HFF-Myc (cell line): ENCODE data around the gene CYB561D2.

Experiments used
- DNase-seq: peaks from one replicate; pipeline ENCODE4 v3.0.0-alpha.2; 2011; ENCODE audit warnings: low read depth; ENCODE audit errors: extremely low read depth
- H3K4me3 ChIP-seq: replicated peaks from 2 replicates; pipeline ENCODE4 v1.5.1; 2011; ENCODE audit warnings: low read depth, mild to moderate bottlenecking, control low read depth, low read length
- CTCF ChIP-seq: IDR thresholded peaks from 2 replicates; pipeline ENCODE4 v1.5.1; 2012; ENCODE audit warnings: mild to moderate bottlenecking, low read depth, low read length, control low read depth; ENCODE audit errors: missing control alignments

CYB561D2 gene

GRCh38 chr3:50337175-50337861, 13.3 kb upstream of the CYB561D2 start:
- H3K4me3 ChIP-seq, result peak overlapping the region; percentile 97

GRCh38 chr3:50338965-50339364, 11.7 kb upstream of the CYB561D2 start:
- DNase-seq, result no peak
- TF ChIP-seq CTCF, result no peak
- H3K4me3 ChIP-seq, result peak overlapping the region; percentile 97

More at GRCh38 chr3:50337175-50337861, 13.3 kb upstream of the CYB561D2 start:
- TF ChIP-seq CTCF, result no peak
- peak; percentile 94 for DNase-seq

GRCh38 chr3:50339485-50340146, 11.0 kb upstream of the CYB561D2 start:
- DNase-seq, result no peak
- H3K4me3 ChIP-seq, result peak overlapping the region; percentile 97
- no peak for TF ChIP-seq CTCF

GRCh38 chr3:50340147-50340447, 10.6 kb upstream of the CYB561D2 start:
- peak overlapping the region; percentile 97 for H3K4me3 ChIP-seq
- no peak for TF ChIP-seq CTCF
- DNase-seq, result no peak

GRCh38 chr3:50340448-50341329, 10.0 kb upstream of the CYB561D2 start, which contains the start of gene RASSF1:
RASSF1 (minus strand) TSS chr3:50340836; CDS start chr3:50340805, 31 bp downstream.
- TF ChIP-seq CTCF, result no peak
- H3K4me3 ChIP-seq, result peak within 1 kb of the TSS; percentile 97
- DNase-seq, result no peak

- DNase-seq, result no peak
- H3K4me3 ChIP-seq, result peak overlapping the region; percentile 97
- TF ChIP-seq CTCF, result no peak
These were observed 9.1 kb upstream of the CYB561D2 start for GRCh38 chr3:50341537-50341936.
